HUES64 (cell line): ENCODE measurements around the gene ENTPD7. TPM values are rescaled to one million over a fixed set of nuclear protein-coding genes. Genes with fewer than 3 reads are reported as not detected.
A peak's percentile ranks its signal among the peaks of the same experiment; 100 is the strongest.

Source experiments
- H3K27ac ChIP-seq: 2 replicates; pipeline ENCODE4 v1.7.0; 2013; ENCODE audit warnings: low read depth, low read length, inconsistent platforms
- H3K27me3 ChIP-seq: 2 replicates; pipeline ENCODE4 v1.6.1; 2013; ENCODE audit warnings: mild to moderate bottlenecking, low read length; ENCODE audit not compliant: insufficient read depth
- H3K36me3 ChIP-seq: 2 replicates; pipeline ENCODE4 v1.6.1; 2013; ENCODE audit warnings: mild to moderate bottlenecking, low read length; ENCODE audit not compliant: insufficient read depth
- H3K4me1 ChIP-seq: 2 replicates; pipeline ENCODE4 v1.6.1; 2013; ENCODE audit warnings: mild to moderate bottlenecking, low read length, moderate library complexity; ENCODE audit not compliant: insufficient read depth
- H3K4me3 ChIP-seq: 2 replicates; pipeline ENCODE4 v1.5.1; 2013; ENCODE audit warnings: mild to moderate bottlenecking, low read length, moderate library complexity
- H3K9ac ChIP-seq: 2 replicates; pipeline ENCODE4 v1.6.1; 2013; ENCODE audit warnings: mild to moderate bottlenecking, low read depth, low read length
- H3K9me3 ChIP-seq: 2 replicates; pipeline ENCODE4 v1.6.1; 2013; ENCODE audit warnings: low read depth, low read length; ENCODE audit not compliant: insufficient read depth
- WGBS: fragments of 150-250, 120-280 bp; methylation state at CpG from one replicate; pipeline ENCODE4 v1.1.7; 2013; ENCODE audit warnings: missing lambda C conversion rate; 5-methylcytosine and 5-hydroxymethylcytosine counted together
- polyA plus RNA-seq, 2 experiments: library from polyadenylated mRNA; stranded (reverse); fragments of 50-300 nt; gene quantifications; one replicate each; pipeline ENCODE4 v1.2.3, GENCODE V29; 2013

ENTPD7 gene
- 8.3 TPM for polyA plus RNA-seq (2013, experiment 1 of 2)
- polyA plus RNA-seq (2013, experiment 2 of 2): 6.5 TPM

- H3K9ac ChIP-seq: peak within 1 kb of the TSS; percentile 87
- peaks cover 15% of the 10 kb centered on the region for H3K36me3 ChIP-seq
- peaks cover 3% of the 10 kb centered on the region; the same call in 1 of the 2 replicates for H3K4me1 ChIP-seq
- under 1% methylated on average over 71 of the region's 71 CpGs for WGBS
- H3K4me3 ChIP-seq: peak within 1 kb of the TSS; percentile 83
- H3K27ac ChIP-seq: no peak within 1 kb of the TSS; the same call in 1 of the 2 replicates
- peaks cover 26% of the 10 kb centered on the region for H3K27me3 ChIP-seq
- H3K9me3 ChIP-seq: no peaks in the 10 kb centered on the region
Measured at GRCh38 chr10:99659031-99659867, at the start of gene ENTPD7. ENTPD7 (plus strand) TSS chr10:99659509; CDS start chr10:99659957, 448 bp downstream.

GRCh38 chr10:99610221-99610620 is 49.1 kb upstream of the ENTPD7 start:
- H3K27me3 ChIP-seq: no peaks in the 10 kb centered on the region
- H3K9ac ChIP-seq: no peak overlapping the region
- peaks cover 16% of the 10 kb centered on the region for H3K36me3 ChIP-seq
- H3K27ac ChIP-seq: no peak overlapping the region
- no peaks in the 10 kb centered on the region for H3K4me1 ChIP-seq
- WGBS: 96% methylated on average over 3 of the region's 3 CpGs
- no peaks in the 10 kb centered on the region for H3K9me3 ChIP-seq
- H3K4me3 ChIP-seq: no peak overlapping the region

GRCh38 chr10:99611326-99611725 is 48.0 kb upstream of the ENTPD7 start:
- H3K27me3 ChIP-seq: no peaks in the 10 kb centered on the region
- peaks cover 16% of the 10 kb centered on the region for H3K36me3 ChIP-seq
- WGBS: 91% methylated on average over 4 of the region's 4 CpGs
- no peak overlapping the region for H3K4me3 ChIP-seq
- H3K4me1 ChIP-seq: no peaks in the 10 kb centered on the region
- no peak overlapping the region for H3K27ac ChIP-seq
- no peaks in the 10 kb centered on the region for H3K9me3 ChIP-seq
- no peak overlapping the region for H3K9ac ChIP-seq

GRCh38 chr10:99612167-99612831 is 47.0 kb upstream of the ENTPD7 start:
- WGBS: 34% methylated on average over 7 of the region's 7 CpGs
- no peak overlapping the region for H3K27ac ChIP-seq
- no peaks in the 10 kb centered on the region; the same call in 1 of the 2 replicates for H3K4me1 ChIP-seq
- no peaks in the 10 kb centered on the region for H3K27me3 ChIP-seq
- peaks cover 16% of the 10 kb centered on the region for H3K36me3 ChIP-seq
- H3K4me3 ChIP-seq: no peak overlapping the region
- H3K9ac ChIP-seq: no peak overlapping the region
- no peaks in the 10 kb centered on the region for H3K9me3 ChIP-seq

- Histone ChIP-seq H3K9me3 (no peaks in the 10 kb centered on the region), H3K36me3 (peaks cover 11% of the 10 kb centered on the region), H3K4me1 (peaks cover 15% of the 10 kb centered on the region), H3K4me3 (no peak overlapping the region), H3K27me3 (no peaks in the 10 kb centered on the region), H3K9ac (no peak overlapping the region), H3K27ac (no peak overlapping the region)
- 96% methylated on average over 4 of the region's 4 CpGs for WGBS
Measured at GRCh38 chr10:99615426-99615825, 43.9 kb upstream of the ENTPD7 start.

GRCh38 chr10:99617696-99618095 is 41.6 kb upstream of the ENTPD7 start:
- Histone ChIP-seq H3K27ac (no peak overlapping the region), H3K27me3 (no peaks in the 10 kb centered on the region), H3K9me3 (no peaks in the 10 kb centered on the region), H3K36me3 (no peaks in the 10 kb centered on the region), H3K4me1 (peaks cover 23% of the 10 kb centered on the region), H3K4me3 (no peak overlapping the region), H3K9ac (no peak overlapping the region)
- WGBS: 63% methylated on average over 2 of the region's 2 CpGs

- H3K36me3 ChIP-seq: no peaks in the 10 kb centered on the region
- H3K4me1 ChIP-seq: peaks cover 23% of the 10 kb centered on the region
- no peak overlapping the region for H3K27ac ChIP-seq
- H3K9me3 ChIP-seq: no peaks in the 10 kb centered on the region
- no peaks in the 10 kb centered on the region for H3K27me3 ChIP-seq
- H3K4me3 ChIP-seq: peak overlapping the region; percentile 96
- H3K9ac ChIP-seq: peak overlapping the region; percentile 79
- WGBS: 23% methylated on average over 9 of the region's 9 CpGs
Measured at GRCh38 chr10:99619090-99619800, 40.1 kb upstream of the ENTPD7 start.

- Histone ChIP-seq H3K9ac (peak within 1 kb of the TSS; percentile 90), H3K36me3 (no peaks in the 10 kb centered on the region), H3K4me1 (peaks cover 23% of the 10 kb centered on the region), H3K9me3 (no peaks in the 10 kb centered on the region), H3K27ac (peak within 1 kb of the TSS; percentile 96), H3K4me3 (peak within 1 kb of the TSS; percentile 96), H3K27me3 (no peaks in the 10 kb centered on the region)
- WGBS: under 1% methylated on average over 75 of the region's 75 CpGs
Measured at GRCh38 chr10:99619851-99620710, 39.2 kb upstream of the ENTPD7 start, which contains the start of gene SLC25A28. SLC25A28 (minus strand) TSS chr10:99620439; CDS start chr10:99620335, 104 bp downstream.

- H3K9ac ChIP-seq: peak overlapping the region; percentile 90
- under 1% methylated on average over 78 of the region's 78 CpGs for WGBS
Measured at GRCh38 chr10:99620711-99621453, 38.4 kb upstream of the ENTPD7 start.

More at GRCh38 chr10:99620711-99621453, 38.4 kb upstream of the ENTPD7 start:
- H3K36me3 ChIP-seq: no peaks in the 10 kb centered on the region
- H3K27ac ChIP-seq: peak overlapping the region; percentile 96
- no peaks in the 10 kb centered on the region for H3K9me3 ChIP-seq
- peak overlapping the region; percentile 87 for H3K4me3 ChIP-seq
- H3K4me1 ChIP-seq: peaks cover 23% of the 10 kb centered on the region
- H3K27me3 ChIP-seq: no peaks in the 10 kb centered on the region
